ENCODE measurements around the gene PRR7.
A peak's percentile ranks its signal among the peaks of the same experiment; 100 is the strongest.

PRR7 gene

GRCh38 chr5:177499842-177500241 lies 53.2 kb downstream of the PRR7 start:
- no peak for DNase-seq (ENCODE audit: low spot score)

GRCh38 chr5:177500685-177501522 lies 54.3 kb downstream of the PRR7 start:
- peak; percentile 91 for DNase-seq (ENCODE audit: low spot score)

GRCh38 chr5:177501874-177502678 lies 55.5 kb downstream of the PRR7 start:
- DNase-seq (ENCODE audit: low spot score), result no peak

- no peak for DNase-seq (ENCODE audit: low spot score)
These were observed 56.3 kb downstream of the PRR7 start for GRCh38 chr5:177502886-177503285.

GRCh38 chr5:177503351-177504085 lies 56.9 kb downstream of the PRR7 start:
- no peak for DNase-seq (ENCODE audit: low spot score)

GRCh38 chr5:177504086-177505056 lies 57.8 kb downstream of the PRR7 start:
- no peak for DNase-seq (ENCODE audit: low spot score)

- no peak for DNase-seq (ENCODE audit: low spot score)
These were observed 58.5 kb downstream of the PRR7 start for GRCh38 chr5:177505075-177505474.
